ENCODE results near the gene PAQR5.

The PAQR5 gene

DNA sequence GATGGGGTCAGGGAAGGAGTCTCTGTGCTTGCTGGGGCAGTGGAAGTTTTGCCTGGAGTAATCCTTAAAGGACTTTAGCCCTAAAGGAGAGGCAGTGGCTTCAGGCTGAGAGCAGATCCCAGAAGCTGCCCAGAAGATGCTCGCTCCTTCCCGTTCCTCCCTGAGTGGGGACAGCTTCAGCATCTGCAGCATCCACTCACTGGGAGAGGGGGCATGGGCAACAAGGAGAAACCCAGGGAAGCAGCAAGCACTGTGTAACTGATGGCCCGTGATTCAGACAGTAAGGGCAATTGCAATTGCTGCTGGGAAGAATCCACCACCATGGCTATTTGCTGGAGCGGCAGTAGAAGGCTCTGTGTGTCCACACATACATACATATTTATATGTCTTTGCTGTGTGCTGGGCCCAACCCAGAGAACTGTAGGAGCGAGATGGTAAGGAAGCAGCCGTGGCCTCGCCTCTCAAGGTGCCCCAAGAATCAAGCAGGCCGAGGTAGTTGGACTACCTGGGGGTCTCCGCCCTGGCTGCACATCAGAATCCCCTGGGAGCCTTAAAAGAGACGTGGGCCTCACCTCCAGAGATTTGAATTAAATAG lies 5.8 kb upstream of the PAQR5 start:
- in situ Hi-C loops (cut with MboI; ENCODE audit: low pct_unique_long_range_greater_than_20kb, low sequenced_read_pairs, unreplicated experiment): no loop called here
- no peak for DNase-seq (ENCODE audit: low spot score)
- TF ChIP-seq, protein P1, sequence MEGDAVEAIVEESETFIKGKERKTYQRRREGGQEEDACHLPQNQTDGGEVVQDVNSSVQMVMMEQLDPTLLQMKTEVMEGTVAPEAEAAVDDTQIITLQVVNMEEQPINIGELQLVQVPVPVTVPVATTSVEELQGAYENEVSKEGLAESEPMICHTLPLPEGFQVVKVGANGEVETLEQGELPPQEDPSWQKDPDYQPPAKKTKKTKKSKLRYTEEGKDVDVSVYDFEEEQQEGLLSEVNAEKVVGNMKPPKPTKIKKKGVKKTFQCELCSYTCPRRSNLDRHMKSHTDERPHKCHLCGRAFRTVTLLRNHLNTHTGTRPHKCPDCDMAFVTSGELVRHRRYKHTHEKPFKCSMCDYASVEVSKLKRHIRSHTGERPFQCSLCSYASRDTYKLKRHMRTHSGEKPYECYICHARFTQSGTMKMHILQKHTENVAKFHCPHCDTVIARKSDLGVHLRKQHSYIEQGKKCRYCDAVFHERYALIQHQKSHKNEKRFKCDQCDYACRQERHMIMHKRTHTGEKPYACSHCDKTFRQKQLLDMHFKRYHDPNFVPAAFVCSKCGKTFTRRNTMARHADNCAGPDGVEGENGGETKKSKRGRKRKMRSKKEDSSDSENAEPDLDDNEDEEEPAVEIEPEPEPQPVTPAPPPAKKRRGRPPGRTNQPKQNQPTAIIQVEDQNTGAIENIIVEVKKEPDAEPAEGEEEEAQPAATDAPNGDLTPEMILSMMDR (IDR thresholded peaks at IDR 0.05; ENCODE audit: extremely low read depth, insufficient read depth, missing control alignments): no peak

DNA sequence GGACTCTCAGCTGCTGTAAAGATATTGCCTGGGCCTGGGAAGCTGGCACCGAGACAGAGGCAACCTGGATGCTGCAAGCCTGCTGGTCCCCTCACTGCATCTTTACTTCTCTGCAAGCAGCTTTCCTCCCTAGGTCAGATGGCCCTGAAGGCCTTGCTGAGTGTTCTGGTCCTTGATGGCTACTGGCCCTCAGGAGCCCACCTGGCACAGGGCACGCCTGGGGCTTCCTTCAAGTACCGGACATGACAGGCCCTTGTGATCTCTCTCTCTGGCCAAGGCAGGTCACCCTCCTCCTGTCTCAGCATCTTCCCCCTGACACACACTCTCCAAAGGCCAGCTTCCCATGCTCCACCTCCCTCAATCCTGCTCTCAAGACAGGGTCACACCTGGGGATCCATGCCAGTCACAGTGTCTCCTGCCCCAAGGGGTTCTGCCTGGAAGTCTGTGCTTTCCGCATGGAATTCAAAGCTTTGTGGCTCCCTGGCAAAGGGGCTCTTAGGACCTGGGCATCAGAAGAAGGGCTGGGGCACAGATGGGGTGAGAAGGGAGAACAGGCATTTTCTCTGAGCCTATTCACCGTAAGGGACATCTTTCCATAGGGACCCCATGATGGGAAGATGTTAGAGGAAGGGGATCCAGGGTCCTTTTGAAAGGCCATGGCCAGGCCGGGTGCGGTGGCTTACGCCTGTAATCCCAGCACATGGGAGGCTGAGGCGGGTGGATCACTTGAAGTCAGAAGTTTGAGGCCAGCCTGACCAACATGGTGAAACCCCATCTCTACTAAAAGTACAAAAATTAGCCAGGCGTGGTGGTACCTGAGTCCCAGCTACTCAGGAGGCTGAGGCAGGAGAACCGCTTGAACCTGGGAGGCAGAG lies 4.7 kb upstream of the PAQR5 start:
- in situ Hi-C loops (cut with MboI; ENCODE audit: low pct_unique_long_range_greater_than_20kb, low sequenced_read_pairs, unreplicated experiment): no loop called here
- DNase-seq (ENCODE audit: low spot score): no peak
- TF ChIP-seq, protein P1 (IDR thresholded peaks at IDR 0.05; ENCODE audit: extremely low read depth, insufficient read depth, missing control alignments): no peak

DNA sequence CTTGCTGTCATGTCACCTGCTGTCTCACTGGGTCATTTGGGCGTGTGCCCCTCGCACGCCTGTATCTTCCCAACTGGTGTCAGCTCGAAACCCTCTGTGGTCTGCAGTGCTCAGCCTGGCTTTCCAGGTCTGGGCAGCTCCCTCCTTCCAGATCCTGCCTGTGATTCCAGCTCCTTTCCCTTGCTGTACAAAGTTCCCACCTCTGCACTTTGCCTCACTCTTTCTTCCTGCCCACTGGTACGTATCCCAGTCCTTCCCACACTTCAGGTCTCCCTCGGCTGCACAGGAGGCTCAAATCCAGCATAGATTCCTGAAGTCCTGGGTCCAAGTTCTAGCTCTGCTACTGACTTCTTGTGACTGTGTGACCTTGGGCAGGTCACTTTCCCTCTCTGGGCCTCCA lies 2.1 kb upstream of the PAQR5 start:
- no peak for DNase-seq (ENCODE audit: low spot score)
- TF ChIP-seq, protein P1 (IDR thresholded peaks at IDR 0.05; ENCODE audit: extremely low read depth, insufficient read depth, missing control alignments): no peak
- in situ Hi-C loops (cut with MboI; ENCODE audit: low pct_unique_long_range_greater_than_20kb, low sequenced_read_pairs, unreplicated experiment): no loop called here

DNA sequence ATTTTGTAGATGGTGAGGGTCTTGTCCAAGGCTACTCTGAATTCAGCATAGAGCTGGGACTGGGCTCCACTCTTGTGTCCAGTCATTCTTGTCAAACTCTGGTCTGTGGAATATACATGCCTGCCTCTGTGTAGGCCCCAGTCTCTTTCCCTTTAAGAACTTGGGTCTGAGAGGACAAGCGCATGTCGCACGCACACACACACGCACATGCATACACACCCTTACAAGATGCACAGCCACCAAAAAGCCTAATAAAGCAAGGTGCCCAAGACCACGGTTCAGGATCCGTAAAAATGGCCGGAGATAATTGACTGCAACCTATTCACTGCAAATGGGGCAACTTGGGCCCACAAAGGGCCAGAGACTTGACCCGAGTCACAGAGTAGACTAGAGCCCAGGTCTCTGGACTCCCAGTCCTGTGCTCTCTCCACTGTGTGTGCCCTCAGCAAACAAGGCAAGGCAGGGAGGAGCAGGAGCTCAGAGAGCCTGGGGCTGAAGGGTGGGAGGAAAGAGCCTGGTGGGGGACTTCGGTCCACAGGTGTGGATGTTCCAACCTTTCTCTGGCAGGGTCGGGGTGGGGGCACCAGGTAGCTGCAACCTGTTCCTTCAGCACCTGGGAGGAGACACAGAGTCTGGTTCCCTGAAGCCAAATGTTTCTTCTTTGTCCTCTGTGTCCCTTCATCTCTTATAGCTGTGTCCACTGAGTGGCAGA lies 914 bp upstream of the PAQR5 start:
- DNase-seq (ENCODE audit: low spot score): no peak
- TF ChIP-seq, protein P1 (IDR thresholded peaks at IDR 0.05; ENCODE audit: extremely low read depth, insufficient read depth, missing control alignments): no peak
- in situ Hi-C loops (cut with MboI; ENCODE audit: low pct_unique_long_range_greater_than_20kb, low sequenced_read_pairs, unreplicated experiment): no loop called here

DNA sequence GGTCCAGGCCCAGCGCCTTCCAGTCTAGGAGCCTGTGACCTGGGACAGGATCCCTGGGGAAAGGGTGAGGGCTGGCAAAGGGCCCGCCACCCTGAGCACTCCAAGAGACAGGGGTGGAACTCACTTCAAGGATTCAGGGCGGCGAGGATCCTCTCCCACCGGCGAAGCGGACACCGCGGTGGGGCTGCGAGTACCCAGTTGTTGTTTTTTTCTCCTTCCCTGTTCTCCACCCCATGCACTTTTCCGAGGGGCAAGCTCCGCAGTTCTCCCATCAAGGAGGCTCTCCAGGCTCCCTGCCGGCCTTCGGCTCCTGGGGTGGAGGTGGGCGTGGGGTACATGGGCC lies 387 bp upstream of the PAQR5 start:
- in situ Hi-C loops (cut with MboI; ENCODE audit: low pct_unique_long_range_greater_than_20kb, low sequenced_read_pairs, unreplicated experiment): no loop called here
- no peak for DNase-seq (ENCODE audit: low spot score)
- TF ChIP-seq, protein P1 (IDR thresholded peaks at IDR 0.05; ENCODE audit: extremely low read depth, insufficient read depth, missing control alignments): no peak

DNA sequence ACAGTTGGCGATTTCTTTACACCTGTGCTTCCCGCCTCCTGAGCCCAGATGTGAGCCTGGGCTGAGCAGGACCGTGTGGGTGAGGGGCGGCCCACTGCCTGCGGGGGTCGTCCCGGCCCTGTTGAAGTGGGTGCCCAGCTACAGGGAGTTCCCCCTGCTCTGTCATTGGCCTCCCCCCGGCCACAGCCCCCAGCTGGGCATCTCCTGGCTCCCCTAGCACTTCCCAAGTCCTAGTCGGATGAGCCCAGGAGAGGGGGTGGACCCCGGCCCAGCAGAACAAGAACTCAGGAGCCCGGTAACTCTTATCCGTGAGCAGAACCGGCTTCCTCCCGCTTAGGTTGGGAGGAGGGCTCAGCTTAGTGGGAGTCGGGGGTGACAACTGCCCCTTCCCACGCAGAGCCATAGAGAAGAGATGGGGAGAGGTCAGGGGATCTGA lies 757 bp downstream of the PAQR5 start:
- no peak for DNase-seq (ENCODE audit: low spot score)
- in situ Hi-C loops (cut with MboI; ENCODE audit: low pct_unique_long_range_greater_than_20kb, low sequenced_read_pairs, unreplicated experiment): no loop called here

More for the DNA sequence above, 757 bp downstream of the PAQR5 start:
- TF ChIP-seq, protein P1 (IDR thresholded peaks at IDR 0.05; ENCODE audit: extremely low read depth, insufficient read depth, missing control alignments): no peak
